Measurements from ENCODE around the gene TAS2R13.

TAS2R13 gene

DNA sequence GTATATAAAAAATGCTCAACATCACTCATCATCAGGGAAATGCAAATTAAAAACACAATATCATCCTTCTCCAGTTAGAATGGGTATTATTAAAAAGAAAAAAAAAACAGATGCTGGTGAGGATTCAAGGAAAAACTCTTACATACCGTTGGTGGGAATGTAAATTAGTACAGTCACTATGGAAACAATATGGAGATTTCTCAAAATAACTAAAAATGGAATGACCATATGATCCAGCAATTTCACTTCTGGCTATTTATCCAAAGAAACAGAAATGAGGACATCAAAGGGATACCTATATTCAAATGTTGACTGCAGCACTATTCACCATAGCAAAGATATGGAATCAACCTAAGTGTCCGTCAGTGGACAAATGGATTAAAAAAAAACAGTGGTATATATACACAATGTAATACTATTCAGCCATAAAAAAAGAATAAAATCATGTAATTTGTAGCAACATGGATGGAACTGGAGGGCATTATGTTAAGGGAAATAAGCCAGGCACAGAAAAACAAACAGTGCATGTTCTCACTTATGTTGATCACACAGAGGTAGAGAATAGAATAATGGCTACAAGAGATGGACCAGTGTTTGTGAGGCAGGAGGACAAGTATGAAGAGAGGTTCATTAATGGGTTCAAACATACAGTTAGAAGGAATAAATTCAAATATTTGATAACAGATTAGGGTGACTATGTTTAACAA lies 45.7 kb downstream of the TAS2R13 start:
- no peak for DNase-seq

DNA sequence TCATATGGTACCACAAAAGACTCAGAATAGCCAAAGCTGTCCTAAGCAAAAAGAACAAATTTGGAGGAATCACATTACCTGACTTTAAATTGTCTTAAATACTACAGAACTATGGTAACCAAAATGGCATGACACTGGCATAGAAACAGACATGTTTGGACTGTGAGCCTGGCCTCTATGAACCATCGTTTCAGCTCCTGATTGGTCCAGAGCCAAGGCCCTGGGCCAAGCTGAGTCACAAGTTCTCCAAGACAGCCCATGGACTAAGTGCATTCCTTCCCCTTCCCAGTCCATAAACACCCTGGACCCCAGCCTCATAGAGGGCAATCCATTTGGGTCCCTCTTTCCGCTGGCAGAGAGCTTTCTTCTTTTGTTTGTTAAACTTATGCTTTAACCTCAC lies 48.0 kb downstream of the TAS2R13 start:
- DNase-seq = no peak

Data from T-helper 9 cell (primary cell).